Ramos (cell line): ENCODE results near the gene TNFAIP2.

Source experiments
- in situ Hi-C: fragments of 300-500 bp; cut with MboI; formaldehyde crosslinking; loops from one replicate; pipeline ENCODE4 v1.14.3; 2022; ENCODE audit warnings: low sequenced_read_pairs; ENCODE audit not compliant: unreplicated experiment

TNFAIP2 gene

DNA sequence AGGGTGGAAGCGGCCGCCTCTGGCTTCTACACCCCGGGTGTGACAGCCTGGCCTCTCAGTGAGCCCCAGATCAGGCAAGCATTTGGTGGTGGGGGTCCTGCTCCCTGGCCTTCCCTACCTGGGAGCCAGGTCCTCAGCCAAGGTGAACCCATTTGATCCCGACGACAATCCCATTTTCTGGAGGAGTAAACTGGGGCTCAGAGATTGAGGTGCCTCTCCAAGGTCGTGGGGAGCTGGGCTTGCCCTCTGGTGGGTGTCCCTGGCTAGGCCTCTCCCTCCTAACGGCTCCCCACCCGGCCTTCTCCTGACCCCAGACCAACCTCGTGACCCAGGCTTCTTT lies 31.4 kb upstream of the TNFAIP2 start:
- in situ Hi-C loops, result no loop called here

DNA sequence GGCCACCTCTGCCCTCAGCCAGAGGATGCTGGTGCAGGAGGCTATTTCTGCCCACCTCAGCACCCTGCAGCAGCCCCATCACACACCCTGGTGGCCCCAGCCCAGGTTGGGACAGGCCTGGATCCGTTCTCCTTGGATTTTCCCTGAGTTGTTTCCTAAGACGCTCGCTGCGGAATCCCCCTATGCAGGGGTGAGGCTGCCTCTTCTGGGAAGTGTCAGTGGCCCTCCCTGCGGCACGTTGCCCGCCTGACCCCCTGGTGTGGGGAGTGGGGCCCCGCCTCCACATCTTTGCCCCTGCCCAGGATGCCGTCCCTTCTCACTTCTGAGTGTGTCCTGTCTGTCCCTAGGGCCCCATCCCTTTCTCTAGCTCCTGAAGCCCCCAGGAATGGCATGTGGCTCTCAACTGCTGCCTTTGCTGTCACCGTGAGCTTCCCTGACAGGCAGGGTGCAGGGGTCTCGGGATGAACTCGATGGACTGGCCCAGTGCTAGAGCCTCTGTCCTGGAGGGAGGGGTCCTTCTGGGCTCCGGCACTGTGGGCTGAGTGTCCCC lies 29.3 kb upstream of the TNFAIP2 start:
- in situ Hi-C loops, result no loop called here

DNA sequence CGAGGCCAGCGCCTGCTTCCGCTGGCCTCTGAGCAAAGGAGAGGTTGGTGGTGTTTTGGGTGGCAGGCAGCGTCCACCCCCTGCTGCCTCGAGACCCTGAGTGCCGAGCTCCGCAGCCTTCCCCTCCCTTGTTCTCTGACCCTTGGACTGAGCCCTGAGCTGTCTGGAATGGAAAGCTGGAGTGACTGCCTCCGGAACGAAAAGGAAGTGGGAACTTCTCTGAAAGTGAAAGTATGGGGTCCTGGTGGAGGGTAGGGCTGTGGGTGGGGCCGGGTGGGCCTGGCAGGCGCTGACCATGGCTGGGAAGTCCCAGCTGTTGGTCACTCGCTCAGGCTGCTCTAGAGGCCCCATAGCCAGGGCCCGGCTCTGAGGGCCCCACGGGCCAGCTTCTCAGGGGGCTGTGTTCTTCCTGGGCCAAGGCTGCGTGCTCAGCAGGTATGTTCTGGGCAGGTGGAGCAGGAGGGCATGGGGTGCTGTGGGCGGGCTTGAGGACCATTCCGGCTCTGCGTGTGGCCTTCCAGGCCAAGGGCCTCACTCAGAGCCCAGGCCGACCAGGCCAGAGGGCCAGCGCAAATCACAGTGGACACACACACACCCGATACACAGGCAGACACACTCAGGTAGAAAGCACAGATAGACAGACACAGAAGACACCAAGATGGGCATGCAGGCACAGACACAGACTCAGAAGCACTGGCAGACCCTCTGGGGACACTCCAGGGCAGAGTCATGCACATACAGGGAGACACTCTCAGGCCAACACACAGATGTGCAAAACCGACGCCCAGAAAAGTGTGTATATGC lies 28.7 kb upstream of the TNFAIP2 start, which contains the start of gene EXOC3L4:
EXOC3L4 (plus strand) TSS at position 320 of the 804 bp plus-strand sequence. CDS start 5,495 bp downstream, outside the sequence.
- in situ Hi-C loops, result no loop called here

DNA sequence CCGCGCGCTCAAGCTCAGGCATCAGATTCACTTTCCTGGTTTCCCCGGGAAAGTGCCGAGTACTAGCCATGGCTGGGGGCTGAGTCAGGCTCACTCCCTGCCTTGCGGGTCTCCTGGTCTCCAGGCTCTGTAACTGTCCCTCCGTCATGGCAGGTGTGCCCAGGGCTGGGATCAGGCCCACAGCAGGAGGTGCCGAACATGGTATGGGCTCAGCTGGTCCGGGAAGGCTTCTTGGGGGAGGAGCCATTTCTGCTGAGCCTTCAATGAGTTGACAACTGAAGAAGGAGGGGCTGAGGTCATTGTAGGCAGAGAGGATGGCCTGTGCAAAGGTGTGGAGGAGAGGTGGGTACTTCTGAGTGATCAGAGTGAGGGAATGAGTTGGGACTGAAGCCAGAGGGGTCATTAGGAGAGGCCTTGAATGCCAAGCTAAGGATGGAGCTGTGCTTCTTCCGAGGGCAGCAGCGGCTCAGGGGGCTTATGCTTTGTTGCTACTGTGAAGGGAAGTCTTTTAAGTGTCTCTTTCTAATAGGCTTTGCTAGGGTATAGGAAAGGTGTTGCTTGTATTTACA lies 28.0 kb upstream of the TNFAIP2 start:
- in situ Hi-C loops, result no loop called here

DNA sequence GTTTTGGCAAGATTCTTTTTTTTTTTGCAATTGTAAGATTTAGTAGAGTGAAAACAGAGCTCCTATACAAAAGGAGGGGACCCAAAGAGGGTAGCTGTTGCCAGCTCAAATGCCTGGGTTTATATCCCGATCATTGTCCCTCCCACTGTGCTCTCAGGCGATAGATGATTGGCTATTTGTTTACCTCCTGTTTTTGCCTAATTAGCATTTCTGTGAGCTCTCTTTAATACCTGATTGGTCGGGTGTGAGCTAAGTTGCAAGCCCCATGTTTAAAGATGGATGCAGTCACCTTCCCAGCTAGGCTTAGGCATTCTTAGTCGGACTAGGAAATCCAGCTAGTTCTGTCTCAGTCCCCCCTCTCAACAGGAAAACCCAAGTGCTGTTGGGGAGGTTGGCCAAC lies 26.9 kb upstream of the TNFAIP2 start:
- in situ Hi-C loops, result no loop called here

DNA sequence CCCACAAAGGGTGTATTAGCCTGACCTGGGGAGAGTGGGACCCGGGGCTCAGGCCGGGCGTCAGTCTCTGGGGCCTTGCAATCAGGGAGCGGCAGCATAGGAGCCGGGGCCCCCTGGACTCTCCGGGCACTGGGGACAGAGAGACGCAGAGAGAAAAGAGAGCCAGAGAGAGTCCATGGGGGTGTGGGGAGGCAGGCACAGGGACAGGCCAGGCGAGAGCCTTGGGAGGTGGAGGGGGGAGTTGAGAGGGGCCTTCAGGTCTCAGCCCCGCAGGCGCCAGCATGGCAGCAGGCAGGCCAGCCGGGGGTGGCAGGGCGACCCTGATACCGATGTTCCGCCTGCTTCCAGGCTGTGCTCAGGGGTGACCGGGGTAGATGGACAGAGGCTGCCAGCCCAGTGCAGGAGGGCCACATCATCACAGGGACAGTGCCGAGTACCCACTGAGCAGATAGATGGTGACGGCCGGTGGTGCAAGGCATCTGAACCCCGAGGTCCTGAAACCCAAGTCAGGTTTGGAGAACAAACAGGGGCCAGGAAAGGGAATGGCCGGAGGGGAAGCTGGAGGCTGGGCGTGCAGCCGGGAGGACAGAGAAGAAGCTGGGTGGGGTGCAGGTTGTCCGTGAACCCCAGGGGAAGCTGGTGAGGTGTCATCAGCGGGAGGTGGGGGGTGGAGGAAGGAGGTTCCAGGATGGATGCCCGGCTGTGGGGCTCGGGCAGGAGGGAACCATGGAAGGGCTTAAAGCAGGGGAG lies 25.8 kb upstream of the TNFAIP2 start:
- in situ Hi-C loops, result no loop called here

DNA sequence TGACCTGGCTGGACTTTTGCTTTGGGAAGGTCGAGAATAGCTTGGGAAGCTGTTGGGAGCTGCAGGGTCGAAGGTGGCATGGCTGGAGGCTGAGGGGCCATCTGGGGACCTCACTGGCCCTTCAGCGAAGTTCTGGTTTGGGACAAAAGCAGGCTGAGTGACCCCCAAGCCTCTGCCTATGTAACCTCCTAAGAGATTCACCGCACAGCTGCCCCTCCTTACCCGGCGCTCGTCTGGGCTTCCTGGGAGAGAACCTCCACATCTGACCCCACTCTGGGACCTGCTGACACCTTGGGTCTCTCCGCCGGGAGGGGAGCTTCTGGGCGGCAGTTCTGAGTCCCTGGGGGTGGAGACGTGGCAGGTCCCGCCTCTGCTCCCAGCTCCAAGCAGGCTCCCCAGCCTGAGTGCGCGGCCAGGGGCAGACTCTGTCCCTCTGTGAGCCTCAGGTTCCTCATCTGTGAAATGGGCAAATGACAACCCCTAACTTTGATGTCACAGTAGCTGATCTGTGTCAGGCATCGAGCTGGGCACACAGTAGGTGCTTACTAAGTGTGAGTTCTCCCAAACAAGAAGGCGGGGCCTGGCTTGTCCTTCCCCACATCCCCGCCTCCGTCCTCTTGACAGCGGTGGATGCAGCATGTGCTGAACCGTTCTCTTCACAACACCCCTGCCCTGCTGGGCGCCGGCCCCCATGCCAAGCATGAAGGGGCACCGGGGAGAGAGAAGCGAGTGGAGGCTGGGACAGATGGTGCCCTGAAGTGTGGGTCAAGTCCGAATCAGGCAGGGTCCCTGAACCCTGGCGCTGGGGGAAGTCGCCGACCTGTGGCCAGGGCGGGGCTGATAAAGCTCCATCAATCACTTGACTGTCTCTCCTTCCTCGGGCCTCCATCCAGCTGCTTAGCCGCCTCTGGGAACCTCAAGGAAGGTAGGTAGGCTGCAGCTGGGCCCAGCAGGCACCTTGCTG lies 25.0 kb upstream of the TNFAIP2 start:
- in situ Hi-C loops, result no loop called here

DNA sequence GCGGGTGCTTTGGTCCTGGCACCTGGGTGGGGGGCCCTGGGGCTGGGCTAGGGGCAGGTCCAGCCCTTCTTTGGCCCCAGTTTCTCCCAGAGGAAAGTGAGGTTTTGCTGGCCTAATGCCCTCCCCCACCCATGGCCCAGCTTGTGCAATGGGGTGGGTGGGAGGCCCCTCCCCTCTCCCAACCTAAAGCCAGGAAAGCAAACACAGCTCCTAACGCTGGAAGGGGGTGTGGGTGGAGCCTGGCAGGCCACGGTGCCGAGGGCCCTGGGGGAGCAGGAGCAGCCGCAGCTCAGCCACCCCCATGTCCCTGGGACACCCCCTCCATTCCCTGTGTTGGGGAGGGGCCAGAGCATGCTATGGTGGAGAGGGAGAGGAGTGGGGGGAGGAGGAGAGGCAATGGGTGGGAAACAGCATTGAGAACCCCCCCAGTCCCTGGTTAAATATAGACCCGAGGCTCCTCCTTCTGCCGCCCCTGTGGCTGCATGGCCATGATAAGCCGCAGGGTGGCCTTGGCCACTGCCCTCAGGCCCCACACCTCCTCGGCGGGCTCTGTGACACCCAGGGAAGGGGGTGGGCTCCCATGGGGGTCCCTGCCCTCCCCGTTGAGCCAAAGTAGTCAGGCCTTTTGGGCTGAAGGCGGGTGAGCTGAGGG lies 24.1 kb upstream of the TNFAIP2 start:
- in situ Hi-C loops, result no loop called here

DNA sequence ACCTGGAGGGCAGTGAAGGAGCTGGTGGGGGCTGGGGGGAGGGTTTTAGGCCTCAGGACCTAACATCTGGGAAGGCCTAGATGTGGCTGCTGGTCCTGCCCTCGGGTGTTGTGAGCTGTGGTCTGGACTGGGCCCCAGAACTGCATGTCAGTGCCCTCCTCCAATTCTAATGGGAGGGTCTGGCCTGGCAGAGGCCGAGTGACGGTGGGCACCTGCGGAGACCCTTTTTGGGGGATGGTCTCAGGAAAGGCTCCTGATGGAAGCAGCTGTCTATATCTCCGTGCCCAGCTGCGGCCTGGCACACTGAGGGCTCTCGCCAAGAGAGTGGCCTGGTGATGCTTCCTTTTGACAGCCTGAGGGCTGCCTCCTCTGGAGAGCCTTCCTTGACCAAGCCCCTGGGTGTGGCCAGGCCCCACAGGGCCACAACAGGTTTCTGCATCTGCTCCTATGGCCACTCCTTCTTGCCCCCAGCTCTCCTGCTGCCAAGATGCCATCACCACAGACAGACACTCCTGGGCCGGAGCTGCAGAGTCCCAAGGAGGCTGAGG lies 23.5 kb upstream of the TNFAIP2 start:
- in situ Hi-C loops, result no loop called here

DNA sequence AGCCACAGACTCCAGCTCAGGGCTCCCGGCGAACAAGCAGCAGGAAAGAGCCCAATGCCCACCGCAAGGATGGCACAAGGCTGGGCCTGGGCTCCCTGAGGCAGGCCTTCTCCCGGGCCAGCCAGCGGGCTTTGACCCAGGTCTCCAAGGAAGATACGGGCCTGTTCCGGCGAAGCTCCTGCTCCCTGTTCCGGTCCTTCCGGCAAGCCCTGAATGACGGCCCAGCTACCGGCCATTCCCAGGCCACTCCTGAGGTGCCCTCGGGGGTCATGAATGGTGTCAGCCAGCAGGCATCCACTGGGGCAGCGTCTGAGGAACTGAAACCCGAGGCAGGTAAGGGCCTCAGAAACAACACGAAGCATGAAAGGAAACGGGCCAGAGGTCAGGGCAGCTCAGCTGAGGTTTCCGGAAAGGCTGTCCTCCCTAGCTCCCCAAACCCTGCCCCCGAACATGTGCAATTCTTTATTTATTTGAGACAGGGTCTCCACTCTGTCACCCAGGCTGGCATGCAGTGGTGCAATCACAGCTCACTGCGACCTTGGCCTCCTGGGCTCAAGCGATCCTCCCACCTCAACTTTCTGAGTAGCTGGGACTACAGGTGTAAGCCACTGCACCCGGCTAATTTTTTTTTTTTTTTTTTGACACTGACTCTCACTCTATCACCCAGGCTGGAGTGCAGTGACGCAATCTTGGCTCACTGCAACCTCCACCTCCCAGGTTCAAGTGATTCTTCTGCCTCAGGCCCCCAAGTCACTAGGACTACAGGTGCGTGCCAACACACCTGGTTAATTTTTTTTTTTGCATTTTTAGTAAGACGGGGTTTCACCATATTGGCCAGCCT lies 22.8 kb upstream of the TNFAIP2 start:
- in situ Hi-C loops, result no loop called here

DNA sequence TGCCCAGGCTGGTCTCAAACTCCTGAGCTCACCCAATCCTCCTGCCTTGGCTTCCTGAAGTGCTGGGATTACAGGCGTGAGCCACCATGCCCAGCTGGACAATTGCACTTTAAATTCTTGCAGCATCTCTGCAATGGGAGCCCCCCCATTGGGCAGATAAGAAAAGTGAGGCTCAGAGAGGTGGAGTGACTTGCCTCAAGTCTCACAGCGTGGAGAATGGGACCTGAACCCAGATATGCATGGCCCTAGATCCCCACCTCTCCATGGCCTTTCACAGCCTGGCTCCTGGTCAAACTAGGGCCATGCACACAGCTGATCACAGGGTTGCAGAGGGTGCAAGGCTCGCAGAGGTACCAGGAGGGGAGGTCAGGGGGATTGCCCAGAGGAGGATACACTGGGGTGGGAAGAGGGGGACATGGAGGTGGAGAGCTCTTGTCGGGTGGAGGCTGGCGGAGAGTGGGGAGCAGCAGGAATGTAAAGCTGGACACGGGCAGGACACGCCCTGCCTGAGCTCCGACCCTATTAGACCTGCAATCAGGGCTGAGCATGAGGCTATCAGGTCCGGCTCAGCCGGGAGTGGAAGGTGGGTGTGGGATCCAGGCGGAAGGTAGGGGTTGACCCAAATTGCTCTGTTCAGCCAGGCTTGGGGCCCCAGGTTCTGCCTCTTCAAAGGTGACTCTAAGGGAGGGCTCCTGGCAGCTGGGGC lies 21.9 kb upstream of the TNFAIP2 start:
- in situ Hi-C loops, result no loop called here

DNA sequence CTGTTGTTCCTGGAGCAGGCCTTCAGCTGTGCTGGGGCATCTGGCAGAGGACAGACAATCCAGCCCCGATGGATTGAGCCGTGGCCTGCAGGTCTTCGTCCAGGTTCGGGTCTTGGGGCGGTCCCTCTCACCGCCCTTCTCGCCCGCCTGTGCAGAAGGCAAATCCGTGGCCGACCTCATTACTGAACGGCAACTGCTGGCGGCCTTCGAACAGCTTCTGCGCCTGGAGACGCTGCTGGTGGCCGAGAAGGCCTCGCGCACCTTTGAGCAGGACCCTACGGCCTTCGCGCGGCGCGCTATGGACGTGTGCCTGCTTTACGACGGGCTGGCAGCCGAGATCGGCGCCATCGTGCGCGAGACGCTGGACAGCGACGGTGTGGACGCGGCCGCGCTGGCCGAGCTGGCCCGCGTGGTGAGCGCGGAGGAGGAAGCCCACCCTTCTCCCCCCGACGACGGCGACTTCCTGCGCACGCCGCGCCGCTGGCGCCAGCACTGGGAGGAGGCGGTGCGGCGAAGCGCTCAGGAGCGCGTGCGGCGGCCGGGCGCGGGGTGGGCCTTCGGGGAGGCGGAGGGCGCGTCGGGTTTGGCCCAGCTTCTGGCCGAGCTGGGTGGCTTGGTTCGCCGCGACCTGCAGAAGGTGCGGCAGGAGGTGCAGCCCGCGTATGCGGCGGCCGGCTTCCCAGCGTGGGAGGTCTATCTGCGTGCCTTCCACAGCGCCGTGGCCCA lies 21.1 kb upstream of the TNFAIP2 start:
- in situ Hi-C loops, result no loop called here

DNA sequence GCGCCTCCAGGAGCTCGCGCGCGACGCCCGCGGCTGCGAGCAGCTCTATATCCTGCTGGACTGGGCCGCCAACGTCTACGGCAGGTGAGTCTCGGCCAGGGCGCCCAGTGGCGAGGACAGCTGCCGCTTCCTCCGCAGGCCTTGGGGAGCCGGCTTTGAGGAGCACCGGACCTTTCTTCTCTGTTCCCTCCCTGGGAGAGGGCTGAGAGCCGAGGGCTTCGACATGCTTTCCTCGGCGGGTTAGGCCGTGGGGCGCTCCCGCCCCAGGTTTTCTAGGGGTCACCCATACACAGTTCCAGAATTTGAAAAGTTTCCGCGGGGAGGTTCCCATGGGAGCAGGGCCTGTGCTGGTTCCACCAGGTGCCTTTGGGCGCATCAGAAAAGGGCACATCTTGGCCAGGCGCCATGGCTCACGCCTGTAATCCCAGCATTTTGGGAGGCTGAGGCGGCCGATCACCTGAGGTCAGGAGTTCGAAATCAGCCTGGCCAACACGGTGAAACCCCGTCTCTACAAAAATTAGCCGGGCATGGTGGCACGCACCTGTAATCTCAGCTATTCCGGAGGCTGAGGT lies 20.5 kb upstream of the TNFAIP2 start:
- in situ Hi-C loops, result no loop called here

DNA sequence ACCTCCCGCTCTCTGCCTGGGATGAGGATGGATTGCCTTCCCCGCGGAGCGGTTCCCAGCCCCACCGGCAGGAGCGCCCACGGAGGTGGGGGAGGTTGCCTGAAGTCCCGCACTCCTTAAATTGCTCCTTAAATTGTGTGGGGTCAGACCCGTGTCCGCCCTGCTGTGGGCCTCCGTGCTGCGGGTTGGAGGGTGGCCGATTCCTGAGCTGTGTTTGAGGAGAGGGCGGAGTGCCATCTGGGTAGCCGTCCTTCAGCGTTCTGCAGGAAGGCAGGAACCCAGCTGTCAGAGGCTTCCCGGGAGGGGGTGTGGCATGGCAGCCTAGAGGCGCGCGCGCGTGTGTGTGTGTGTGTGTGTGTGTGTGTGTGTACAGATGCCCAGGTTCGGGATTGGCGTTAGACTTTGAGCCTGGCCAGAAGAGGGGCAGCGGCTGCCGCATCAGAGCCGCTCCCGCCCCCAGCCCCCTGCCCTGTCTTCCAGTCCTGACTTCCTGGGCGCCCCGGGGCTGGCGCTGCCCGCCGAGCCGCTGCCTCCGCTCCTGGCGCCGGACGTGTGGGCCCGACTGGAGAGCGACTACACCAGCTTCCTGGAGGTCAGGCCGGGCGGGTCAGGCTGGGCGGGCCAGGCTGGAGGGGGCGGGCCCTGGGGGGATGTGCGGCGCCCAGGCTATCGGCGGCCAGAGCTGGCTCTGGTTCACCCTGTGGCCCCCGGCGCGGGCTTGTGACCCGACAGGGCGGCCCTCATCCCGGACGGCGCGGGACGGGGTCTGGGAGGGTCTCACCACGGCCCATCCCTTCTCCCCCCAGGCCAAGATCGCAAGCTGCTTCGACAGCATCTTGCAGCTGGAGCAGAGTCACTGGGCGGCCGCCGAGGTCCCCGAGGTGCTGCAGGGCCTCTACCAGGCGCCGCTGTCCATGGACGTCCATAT lies 19.5 kb upstream of the TNFAIP2 start:
- in situ Hi-C loops, result no loop called here

DNA sequence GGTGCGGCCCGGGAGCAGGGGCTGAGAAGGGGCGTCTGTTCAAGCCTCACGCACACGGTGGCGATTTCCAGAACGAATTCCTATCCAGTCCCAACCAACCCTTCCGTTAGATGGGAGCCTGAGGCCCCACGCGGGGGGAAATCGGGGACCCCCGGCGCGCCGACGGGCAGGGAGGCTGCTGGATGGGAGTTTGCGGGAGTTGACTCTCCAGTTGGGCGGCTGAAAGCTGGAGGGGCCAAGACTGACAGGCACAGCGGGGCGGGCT lies 18.9 kb upstream of the TNFAIP2 start:
- in situ Hi-C loops, result no loop called here
